GM21825 (cell line): Measurements from ENCODE around the gene E2F1.

Experiments
- ATAC-seq: cut with Tn5 transposase; IDR thresholded peaks from one replicate; pipeline ENCODE4 v1.9.1; 2021; ENCODE audit warnings: mild to moderate bottlenecking, moderate library complexity; ENCODE audit not compliant: unreplicated experiment

The E2F1 gene

GRCh38 chr20:33687993-33688937, 2.1 kb upstream of the E2F1 start:
- ATAC-seq, result no peak

- ATAC-seq, result no peak
These were observed 1.3 kb upstream of the E2F1 start for GRCh38 chr20:33687370-33687915.

GRCh38 chr20:33686984-33687366, 790 bp upstream of the E2F1 start:
- ATAC-seq, result no peak

- peak; percentile 31 for ATAC-seq
These were observed 671 bp downstream of the E2F1 start for GRCh38 chr20:33685328-33686099.

GRCh38 chr20:33684533-33685327, 1.5 kb downstream of the E2F1 start:
- no peak for ATAC-seq

- no peak for ATAC-seq
These were observed 4.3 kb downstream of the E2F1 start for GRCh38 chr20:33681728-33682353.

GRCh38 chr20:33681288-33681687, 4.9 kb downstream of the E2F1 start:
- no peak for ATAC-seq

GRCh38 chr20:33680686-33681085, 5.5 kb downstream of the E2F1 start:
- no peak for ATAC-seq

- no peak for ATAC-seq
These were observed 6.3 kb downstream of the E2F1 start for GRCh38 chr20:33679758-33680485.

GRCh38 chr20:33677991-33678702, 8.0 kb downstream of the E2F1 start:
- ATAC-seq, result no peak

- no peak for ATAC-seq
These were observed 9.2 kb downstream of the E2F1 start for GRCh38 chr20:33676652-33677645.

- no peak for ATAC-seq
These were observed 10.1 kb downstream of the E2F1 start for GRCh38 chr20:33676121-33676520.

- no peak for ATAC-seq
These were observed 10.8 kb downstream of the E2F1 start for GRCh38 chr20:33675136-33675959.

GRCh38 chr20:33674294-33675135, 11.7 kb downstream of the E2F1 start, which contains the start of gene NECAB3:
NECAB3 (minus strand) TSS chr20:33674428; CDS start chr20:33674352, 76 bp downstream.
- peak; percentile 54 for ATAC-seq

- no peak for ATAC-seq
These were observed 12.5 kb downstream of the E2F1 start for GRCh38 chr20:33673410-33674293.
